K562 (cell line): ENCODE results near the gene CHL1. TPM values are rescaled to one million over a fixed set of nuclear protein-coding genes. Genes with fewer than 3 reads are reported as not detected.
A peak's percentile ranks its signal among the peaks of the same experiment; 100 is the strongest.

ENCODE experiments used
- ATAC-seq: fragments of 200-7000 bp; cut with Tn5 transposase; 3 replicates; pipeline ENCODE4 v1.9.1; 2020; ENCODE audit warnings: moderate library complexity
- BruUV-seq: library from RNA; stranded (reverse); fragments of 400-500 nt; replicated peaks from 2 replicates; lab custom pipeline; 2021; lab: Mats Ljungman, UMichigan
- CTCF ChIA-PET: fragments of 300-600 bp; formaldehyde crosslinking; extraction: SDS; loops from one replicate; lab custom pipeline; 2021; ENCODE audit warnings: low intra/inter-chr PET ratio; lab: Yijun Ruan, JAX
- POLR2A ChIA-PET: fragments of 300-600, 350-650 bp; sonication (Branson Sonifier 250); formaldehyde crosslinking; extraction: SDS; loops from one replicate; lab custom pipeline; 2021; ENCODE audit warnings: antibody characterized with exemption, inconsistent platforms; lab: Yijun Ruan, JAX
- DNase-seq, 4 experiments: peaks; one replicate each; pipeline versions ENCODE4 v3.0.0 to v3.0.0-alpha.2; 2011 to 2018; ENCODE audit warnings: low spot score in 3 of 4, mixed read lengths in 3 of 4; ENCODE audit errors: extremely low read depth in 1 of 4
- FAIRE-seq: peaks from 2 replicates; lab custom pipeline; 2011; peaks lifted over from hg19 to GRCh38; lab: Jason Lieb, UNC
- H2AFZ ChIP-seq: 2 replicates; pipeline ENCODE4 v1.6.0; 2011; ENCODE audit warnings: low read depth, low read length, control low read depth, inconsistent platforms
- H3K27ac ChIP-seq: fragments of 200-600 bp; 3 replicates; pipeline ENCODE4 v1.8.0; 2011; ENCODE audit warnings: low read depth, mild to moderate bottlenecking, control low read depth, inconsistent platforms, low read length, moderate library complexity, mixed read lengths; ENCODE audit errors: extremely low read depth
- H3K27me3 ChIP-seq, 2 experiments: fragments of 300-600 bp in 1 of 2; 2 replicates in 1 of 2; 3 replicates in 1 of 2; pipeline versions ENCODE4 v1.6.0 to v1.8.0; 2011; ENCODE audit warnings: inconsistent platforms in 2 of 2, low read length in 2 of 2, mild to moderate bottlenecking in 1 of 2, mixed read lengths in 1 of 2, moderate library complexity in 1 of 2; ENCODE audit not compliant: control insufficient read depth in 2 of 2, insufficient read depth in 2 of 2
- H3K36me3 ChIP-seq: fragments of 300-600 bp; 3 replicates; pipeline ENCODE4 v1.8.0; 2011; ENCODE audit warnings: mild to moderate bottlenecking, low read length, inconsistent platforms; ENCODE audit not compliant: control insufficient read depth, insufficient read depth
- H3K4me1 ChIP-seq, 2 experiments: fragments of 200-600 bp in 1 of 2; replicated peaks in 1 of 2; 2 replicates in 1 of 2; 3 replicates in 1 of 2; pipeline versions ENCODE4 v1.5.1 to v1.8.0; 2011; ENCODE audit warnings: inconsistent platforms in 2 of 2, low read length in 2 of 2, mild to moderate bottlenecking in 1 of 2, mixed read lengths in 1 of 2, moderate library complexity in 1 of 2; ENCODE audit not compliant: control insufficient read depth in 2 of 2, insufficient read depth in 2 of 2
- H3K4me2 ChIP-seq: 2 replicates; pipeline ENCODE4 v1.6.1; 2011; ENCODE audit warnings: low read length, control low read depth, inconsistent platforms, mixed read lengths; ENCODE audit not compliant: insufficient read depth
- H3K4me3 ChIP-seq: fragments of 200-600 bp; sonication (generic), shearing (Covaris generic); 2 replicates; pipeline ENCODE4 v1.5.1; 2016; ENCODE audit warnings: control low read depth, inconsistent platforms
- H3K79me2 ChIP-seq: fragments of 200-600 bp; 3 replicates; pipeline ENCODE4 v1.8.0; 2011; ENCODE audit warnings: low read length, inconsistent platforms; ENCODE audit not compliant: control insufficient read depth, insufficient read depth
- H3K9ac ChIP-seq, 2 experiments: 2 replicates each; pipeline versions ENCODE4 v1.6.0 to v1.6.1; 2011; ENCODE audit warnings: low read depth in 2 of 2, low read length in 2 of 2, control low read depth in 1 of 2, inconsistent platforms in 1 of 2, mild to moderate bottlenecking in 1 of 2, mixed read lengths in 1 of 2; ENCODE audit not compliant: insufficient read depth in 1 of 2
- H3K9me1 ChIP-seq: one replicate; pipeline ENCODE4 v1.6.0; 2011; ENCODE audit warnings: inconsistent platforms, mild to moderate bottlenecking, low read length, moderate library complexity; ENCODE audit not compliant: control insufficient read depth, insufficient read depth
- H3K9me3 ChIP-seq: replicated peaks from 2 replicates; pipeline ENCODE4 v1.5.1; 2011; ENCODE audit warnings: low read depth, low read length, inconsistent platforms; ENCODE audit not compliant: control insufficient read depth, insufficient read depth
- H4K20me1 ChIP-seq: replicated peaks from 2 replicates; pipeline ENCODE4 v1.6.1; 2011; ENCODE audit warnings: low read length, inconsistent platforms, mixed read lengths; ENCODE audit not compliant: control insufficient read depth, insufficient read depth
- ATF1 ChIP-seq, 2 experiments: fragments of 450-650 bp in 1 of 2; IDR thresholded peaks; 2 replicates each; pipeline ENCODE4 v1.6.1; 2016; ENCODE audit warnings: missing compliant biosample characterization in 1 of 2, missing genetic modification characterization in 1 of 2
- ATF3 ChIP-seq, 2 experiments: fragments of 450-650 bp in 1 of 2; sonication (generic) in 1 of 2; formaldehyde crosslinking in 1 of 2; IDR thresholded peaks in 1 of 2; conservative IDR thresholded peaks in 1 of 2; 2 replicates each; pipeline versions ENCODE4 v1.6.1 to v1.8.1; 2016 to 2023; ENCODE audit warnings: mild to moderate bottlenecking in 2 of 2, moderate library complexity in 2 of 2, inconsistent platforms in 1 of 2, missing genetic modification reagents in 1 of 2
- CHD1 ChIP-seq: fragments of 200-600 bp; sonication (generic); IDR thresholded peaks from one replicate; pipeline ENCODE4 v1.6.1; 2012; ENCODE audit warnings: mild to moderate bottlenecking, moderate library complexity, low read length, inconsistent platforms
- RB1 ChIP-seq: fragments of 450-650 bp; IDR thresholded peaks from 2 replicates; pipeline ENCODE4 v1.6.1; 2017; ENCODE audit warnings: low read depth, mild to moderate bottlenecking
- TAF9B ChIP-seq: fragments of 450-650 bp; IDR thresholded peaks from 2 replicates; pipeline ENCODE4 v1.6.1; 2018; ENCODE audit warnings: mild to moderate bottlenecking; ENCODE audit not compliant: partially characterized antibody
- WGBS: fragments of 100-300 bp; shearing (Covaris generic); methylation state at CpG from one replicate; pipeline ENCODE4 v1.1.6; 2016; ENCODE audit warnings: low coverage, mixed read lengths; ENCODE audit not compliant: insufficient coverage; ENCODE audit errors: missing lambda C conversion rate; 5-methylcytosine and 5-hydroxymethylcytosine counted together
- in situ Hi-C: fragments of 300-500 bp; cut with MboI; formaldehyde crosslinking; loops from 4 replicates; pipeline ENCODE4 v1.15.0; 2018; ENCODE audit warnings: inconsistent platforms, mixed read lengths
- intact Hi-C: fragments of 100-400 bp; cut with micrococcal nuclease; formaldehyde crosslinking; loops from 2 replicates; pipeline ENCODE4 v1.14.2; 2022
- polyA plus RNA-seq, 8 experiments: library from polyadenylated mRNA; depleted of rRNA in 4 of 8; stranded (reverse) in 5 of 8; unstranded in 3 of 8; fragments of >200 nt; fragmentation: Nextera tagmentation in 2 of 8; fragmentation: Illumina TruSeq in 1 of 8; extraction: Ambion mirVana in 2 of 8; extraction: Trizol in 1 of 8; gene quantifications; 2 replicates each; pipeline versions ENCODE4 v1.2.1 to v1.2.3, GENCODE V29; 2011 to 2014; ENCODE audit warnings: inconsistent platforms in 1 of 8, missing spikeins in 1 of 8
- total RNA-seq, 7 experiments: library from RNA; depleted of rRNA in 6 of 7; stranded (reverse); fragments of >200 nt in 6 of 7; fragmentation: Illumina TruSeq in 2 of 7; extraction: Trizol in 2 of 7; gene quantifications; 2 replicates each; pipeline versions ENCODE4 v1.2.1 to v1.2.3, GENCODE V29; 2011 to 2021; ENCODE audit warnings: low replicate concordance in 1 of 7
- TF ChIP-seq, protein P1 (sequence below): sonication (generic); IDR thresholded peaks from 2 replicates; pipeline ENCODE4 v1.6.1; 2016

The CHL1 gene
- total and polyA plus RNA-seq, 9 of the 15 experiments (the other 6 are each of a cell fraction or from before 2014, with no cell fraction given): 0.02 TPM; not detected in 8

DNA sequence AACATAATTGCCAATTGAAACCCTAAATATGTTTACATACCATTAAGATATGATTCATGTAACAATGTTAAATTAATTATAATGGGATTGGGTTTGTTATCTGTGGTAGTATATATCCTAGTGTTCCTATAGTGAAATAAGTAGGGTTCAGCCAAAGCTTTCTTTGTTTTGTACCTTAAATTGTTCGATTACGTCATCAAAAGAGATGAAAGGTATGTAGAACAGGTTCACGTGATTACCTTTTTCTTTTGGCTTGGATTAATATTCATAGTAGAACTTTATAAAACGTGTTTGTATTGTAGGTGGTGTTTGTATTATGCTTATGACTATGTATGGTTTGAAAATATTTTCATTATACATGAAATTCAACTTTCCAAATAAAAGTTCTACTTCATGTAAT, 212.4 kb downstream of the CHL1 start:
- H3K36me3 ChIP-seq: no peaks in the 10 kb centered on the region
- no peak overlapping the region for H2AFZ ChIP-seq
- H3K79me2 ChIP-seq: no peaks in the 10 kb centered on the region
- H3K9ac ChIP-seq: no peak overlapping the region
- DNase-seq (no peak), FAIRE-seq (no peak), ATAC-seq (no peak)
- TF ChIP-seq ATF3 (IDR thresholded peaks at IDR 0.05): peak; percentile 73
- no peak for TF ChIP-seq ATF3 (CRISPR knock-in tag; conservative IDR thresholded peaks at IDR 0.05)
- TF ChIP-seq ATF1 (CRISPR knock-in tag; IDR thresholded peaks at IDR 0.05): no peak
- TF ChIP-seq ATF1 (tag; IDR thresholded peaks at IDR 0.05): 0 out of 2 replicates have a peak, but pooled peaks have one; percentile 11
- no peak for TF ChIP-seq TAF9B
- TF ChIP-seq, protein P1, sequence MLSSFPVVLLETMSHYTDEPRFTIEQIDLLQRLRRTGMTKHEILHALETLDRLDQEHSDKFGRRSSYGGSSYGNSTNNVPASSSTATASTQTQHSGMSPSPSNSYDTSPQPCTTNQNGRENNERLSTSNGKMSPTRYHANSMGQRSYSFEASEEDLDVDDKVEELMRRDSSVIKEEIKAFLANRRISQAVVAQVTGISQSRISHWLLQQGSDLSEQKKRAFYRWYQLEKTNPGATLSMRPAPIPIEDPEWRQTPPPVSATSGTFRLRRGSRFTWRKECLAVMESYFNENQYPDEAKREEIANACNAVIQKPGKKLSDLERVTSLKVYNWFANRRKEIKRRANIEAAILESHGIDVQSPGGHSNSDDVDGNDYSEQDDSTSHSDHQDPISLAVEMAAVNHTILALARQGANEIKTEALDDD: no peak
- TF ChIP-seq CHD1: no peak
- no peak for TF ChIP-seq RB1
- in situ Hi-C loops: no loop called here
- no peaks in the 10 kb centered on the region for H3K9me3 ChIP-seq
- H3K27ac ChIP-seq: no peak overlapping the region
- 0% methylated on average over 4 of the region's 4 CpGs for WGBS
- intact Hi-C loops: no loop called here
- no TSS peak for BruUV-seq
- H3K4me2 ChIP-seq: no peak overlapping the region
- H4K20me1 ChIP-seq: no peaks in the 10 kb centered on the region
- POLR2A ChIA-PET: no interaction called here
- H3K27me3 ChIP-seq: no peaks in the 10 kb centered on the region
- no peaks in the 10 kb centered on the region for H3K4me1 ChIP-seq
- H3K4me3 ChIP-seq: no peak overlapping the region
- no peaks in the 10 kb centered on the region for H3K9me1 ChIP-seq
- CTCF ChIA-PET: no interaction called here
